Activated CD8-positive, alpha-beta memory T cell treated with anti-CD3 and anti-CD28 coated beads for 48 hours (primary cell): Measurements from ENCODE around the gene ZNF804A.

Source experiments
- DNase-seq, 3 experiments: peaks; one replicate each; pipeline ENCODE4 v3.0.0-alpha.2; 2020; ENCODE audit warnings: low read depth in 2 of 3, low spot score in 2 of 3

Gene ZNF804A

GRCh38 chr2:184923751-184924150, 325.4 kb downstream of the ZNF804A start:
- no peak for DNase-seq

GRCh38 chr2:184927040-184927439, 328.7 kb downstream of the ZNF804A start:
- DNase-seq, result no peak

- no peak for DNase-seq
Observed at GRCh38 chr2:184936761-184937160, 338.4 kb downstream of the ZNF804A start.

- DNase-seq, result no peak
Observed at GRCh38 chr2:184938221-184938985, 340.1 kb downstream of the ZNF804A start.

- no peak for DNase-seq
Observed at GRCh38 chr2:184945326-184945725, 347.0 kb downstream of the ZNF804A start.

GRCh38 chr2:184945824-184946223, 347.5 kb downstream of the ZNF804A start:
- no peak for DNase-seq

GRCh38 chr2:184956856-184957255, 358.5 kb downstream of the ZNF804A start:
- no peak for DNase-seq

- no peak for DNase-seq
Observed at GRCh38 chr2:184971546-184972068, 373.3 kb downstream of the ZNF804A start.
